Measurements from ENCODE around the gene SOX10. TPM values are rescaled to one million over a fixed set of nuclear protein-coding genes. Genes with fewer than 3 reads are reported as not detected.
"Not testable (repeated sequence)": the region's sequence is repeated elsewhere in the genome, so short reads cannot be mapped to it uniquely, and the experiment has no call there.

Gene SOX10
- total and polyA plus RNA-seq, 10 donors: 0.09 to 1.8 (median 0.21) TPM; not detected in 4

GRCh38 chr22:37954686-37955085, 29.7 kb downstream of the SOX10 start:
- Histone ChIP-seq H3K9me3 (no peaks in the 10 kb centered on the region), H3K36me3 (peaks cover 3 to 39% (median 31%) of the 10 kb centered on the region in 6 donors), H3K4me1 (peaks cover 14 to 56% (median 25%) of the 10 kb centered on the region in 6 donors), H3K27ac (no peak overlapping the region), H3K27me3 (replicated peaks in 1 of 7) (peaks cover 0 to 31% (median 9%) of the 10 kb centered on the region in 7 donors), H3K4me3 (peak overlapping the region in 6 of 8 donors; percentile 75 to 96 (median 82))
- intact Hi-C loops (cut with DNase I; ENCODE audit: low total_unique reads): no loop called here
- no peak for DNase-seq
- TF ChIP-seq, protein P1, sequence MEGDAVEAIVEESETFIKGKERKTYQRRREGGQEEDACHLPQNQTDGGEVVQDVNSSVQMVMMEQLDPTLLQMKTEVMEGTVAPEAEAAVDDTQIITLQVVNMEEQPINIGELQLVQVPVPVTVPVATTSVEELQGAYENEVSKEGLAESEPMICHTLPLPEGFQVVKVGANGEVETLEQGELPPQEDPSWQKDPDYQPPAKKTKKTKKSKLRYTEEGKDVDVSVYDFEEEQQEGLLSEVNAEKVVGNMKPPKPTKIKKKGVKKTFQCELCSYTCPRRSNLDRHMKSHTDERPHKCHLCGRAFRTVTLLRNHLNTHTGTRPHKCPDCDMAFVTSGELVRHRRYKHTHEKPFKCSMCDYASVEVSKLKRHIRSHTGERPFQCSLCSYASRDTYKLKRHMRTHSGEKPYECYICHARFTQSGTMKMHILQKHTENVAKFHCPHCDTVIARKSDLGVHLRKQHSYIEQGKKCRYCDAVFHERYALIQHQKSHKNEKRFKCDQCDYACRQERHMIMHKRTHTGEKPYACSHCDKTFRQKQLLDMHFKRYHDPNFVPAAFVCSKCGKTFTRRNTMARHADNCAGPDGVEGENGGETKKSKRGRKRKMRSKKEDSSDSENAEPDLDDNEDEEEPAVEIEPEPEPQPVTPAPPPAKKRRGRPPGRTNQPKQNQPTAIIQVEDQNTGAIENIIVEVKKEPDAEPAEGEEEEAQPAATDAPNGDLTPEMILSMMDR (IDR thresholded peaks at IDR 0.05 in 8 of 11, conservative IDR thresholded peaks at IDR 0.05 in 3 of 11): no peak
- no peak for TF ChIP-seq POLR2A (IDR thresholded peaks at IDR 0.05)
- TF ChIP-seq POLR2AphosphoS5 (IDR thresholded peaks at IDR 0.05): no peak
- 68 to 80% (median 76%) methylated on average over 4 of the region's 4 CpGs for WGBS, 5 donors

- TF ChIP-seq, protein P1 (IDR thresholded peaks at IDR 0.05 in 8 of 11, conservative IDR thresholded peaks at IDR 0.05 in 3 of 11): peak in 2 of 11 experiments; percentile 16 to 21
- peak; percentile 95 to 97 (median 96) for TF ChIP-seq POLR2AphosphoS5 (IDR thresholded peaks at IDR 0.05)
- peak in 2 of 3 donors; percentile 3 to 70 for TF ChIP-seq POLR2A (IDR thresholded peaks at IDR 0.05)
- H3K4me3 ChIP-seq: peak within 1 kb of the TSS; percentile 75 to 96 (median 84)
- 0 to 1% (median 0%) methylated on average over 45 to 52 of the region's 52 CpGs for WGBS, 5 donors
- H3K27me3 ChIP-seq (replicated peaks in 1 of 7): peaks cover 0 to 31% (median 9%) of the 10 kb centered on the region in 7 donors
- H3K4me1 ChIP-seq: peaks cover 14 to 56% (median 25%) of the 10 kb centered on the region in 6 donors
- peak; percentile 99 for DNase-seq
- H3K27ac ChIP-seq: peak within 1 kb of the TSS in 7 of 8 donors; percentile 62 to 88 (median 83)
- H3K9me3 ChIP-seq: no peaks in the 10 kb centered on the region
- peaks cover 0 to 28% (median 21%) of the 10 kb centered on the region in 6 donors for H3K36me3 ChIP-seq
- intact Hi-C loops (cut with DNase I; ENCODE audit: low total_unique reads): no loop called here
These were observed 30.7 kb downstream of the SOX10 start, which contains the start of the genes C22orf23 and POLR2F for GRCh38 chr22:37953437-37954179. C22orf23 (minus strand) TSS chr22:37953601; CDS start chr22:37953149, 452 bp downstream. POLR2F (plus strand) TSS chr22:37953699; CDS start chr22:37953788, 89 bp downstream.

DNA sequence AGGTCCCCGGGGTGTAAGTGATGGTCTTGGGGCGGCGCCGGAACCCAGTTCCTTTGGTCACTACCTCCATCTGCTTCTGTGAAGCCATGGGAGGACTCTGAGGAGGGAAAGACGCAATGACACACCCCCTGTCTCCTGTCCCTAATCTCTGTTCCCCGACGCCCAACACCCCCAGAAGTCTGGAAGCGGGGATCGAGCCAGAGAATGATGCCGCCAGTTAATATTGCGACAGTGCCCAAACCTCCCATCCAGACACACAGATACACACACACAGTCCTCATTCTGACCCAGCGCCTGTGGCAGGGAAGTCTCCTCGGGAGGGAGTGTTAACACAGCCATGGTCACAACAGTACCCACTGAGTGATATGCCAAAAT, 31.3 kb downstream of the SOX10 start:
- Histone ChIP-seq H3K27ac (peak overlapping the region in 3 of 8 donors; percentile 83 to 88 (median 86)), H3K36me3 (peaks cover 0 to 22% (median 15%) of the 10 kb centered on the region in 6 donors), H3K9me3 (no peaks in the 10 kb centered on the region), H3K4me1 (peaks cover 14 to 56% (median 25%) of the 10 kb centered on the region in 6 donors), H3K27me3 (replicated peaks in 1 of 7) (peaks cover 0 to 31% (median 9%) of the 10 kb centered on the region in 7 donors), H3K4me3 (peak overlapping the region; percentile 75 to 96 (median 84))
- intact Hi-C loops (cut with DNase I; ENCODE audit: low total_unique reads): no loop called here
- 0 to 3% (median 3%) methylated on average over 10 to 13 of the region's 13 CpGs for WGBS, 5 donors
- DNase-seq: no peak
- no peak for TF ChIP-seq POLR2A (IDR thresholded peaks at IDR 0.05)
- TF ChIP-seq, protein P1 (IDR thresholded peaks at IDR 0.05 in 8 of 11, conservative IDR thresholded peaks at IDR 0.05 in 3 of 11): no peak
- TF ChIP-seq POLR2AphosphoS5 (IDR thresholded peaks at IDR 0.05): no peak

DNA sequence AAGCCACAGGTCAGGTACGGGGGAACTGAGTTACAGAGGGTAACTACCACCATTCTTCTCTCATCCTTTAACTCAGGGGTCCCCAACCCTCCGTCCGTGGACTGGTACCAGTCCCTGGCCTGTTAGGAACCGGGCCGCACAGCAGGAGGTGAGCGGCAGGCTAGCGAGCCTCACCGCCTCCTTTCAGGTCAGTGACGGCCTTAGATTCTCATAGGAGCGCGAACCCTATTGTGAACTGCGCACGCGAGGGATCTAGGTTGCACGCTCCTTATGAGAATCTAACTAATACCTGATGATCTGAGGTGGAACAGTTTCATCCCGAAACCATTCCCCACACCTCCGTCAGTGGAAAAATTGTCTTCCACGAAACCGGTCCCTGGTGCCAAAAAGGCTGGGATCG, 31.7 kb downstream of the SOX10 start:
- peaks cover 0 to 18% (median 12%) of the 10 kb centered on the region in 6 donors for H3K36me3 ChIP-seq
- H3K27me3 ChIP-seq (replicated peaks in 1 of 7): peaks cover 0 to 31% (median 9%) of the 10 kb centered on the region in 7 donors
- intact Hi-C loops (cut with DNase I; ENCODE audit: low total_unique reads); H3K9me3 ChIP-seq; H3K27ac ChIP-seq; DNase-seq: not testable (repeated sequence)
- 13 to 18% (median 16%) methylated on average over 11 to 20 of the region's 20 CpGs for WGBS, 5 donors
- peak overlapping the region in 7 of 8 donors; percentile 75 to 96 (median 84) for H3K4me3 ChIP-seq
- peaks cover 14 to 54% (median 25%) of the 10 kb centered on the region in 6 donors for H3K4me1 ChIP-seq

Measured in spleen (tissue), 11 donors.